Kidney (tissue), 14 donors: ENCODE data around the gene PDE4A. TPM values are rescaled to one million over a fixed set of nuclear protein-coding genes. Genes with fewer than 3 reads are reported as not detected.
A peak's percentile ranks its signal among the peaks of the same experiment; 100 is the strongest.

Experiments
- DNase-seq, 5 donors: peaks; one replicate each; pipeline ENCODE4 v3.0.0-alpha.2; 2013 to 2020
- FAIRE-seq: peaks from 2 replicates; lab custom pipeline; 2012; peaks lifted over from hg19 to GRCh38; lab: Jason Lieb, UNC
- H3K27ac ChIP-seq, 2 donors: one replicate each; pipeline ENCODE4 v1.7.0; 2013; ENCODE audit warnings: low read depth in 2 of 2, low read length in 2 of 2, inconsistent platforms in 1 of 2
- H3K27me3 ChIP-seq: one replicate; pipeline ENCODE4 v1.7.1; 2013; ENCODE audit warnings: low read length, inconsistent platforms; ENCODE audit not compliant: control insufficient read depth, insufficient read depth
- H3K36me3 ChIP-seq, 3 donors: one replicate each; pipeline versions ENCODE4 v1.7.0 to v1.7.1; 2013; ENCODE audit warnings: low read length in 3 of 3, control low read depth in 1 of 3, inconsistent platforms in 1 of 3; ENCODE audit not compliant: insufficient read depth in 3 of 3, control insufficient read depth in 2 of 3
- H3K4me1 ChIP-seq, 3 donors: one replicate each; pipeline versions ENCODE4 v1.7.0 to v1.7.1; 2013; ENCODE audit warnings: low read length in 3 of 3, inconsistent platforms in 1 of 3, low read depth in 1 of 3; ENCODE audit not compliant: control insufficient read depth in 2 of 3, insufficient read depth in 2 of 3
- H3K4me3 ChIP-seq, 3 donors: one replicate each; pipeline versions ENCODE4 v1.7.0 to v1.8.1; 2013; ENCODE audit warnings: low read length in 3 of 3, control low read depth in 1 of 3, inconsistent platforms in 1 of 3
- H3K9ac ChIP-seq, 3 donors: one replicate each; pipeline versions ENCODE4 v1.7.0 to v1.7.1; 2013; ENCODE audit warnings: low read length in 3 of 3, control low read depth in 1 of 3, inconsistent platforms in 1 of 3
- H3K9me3 ChIP-seq, 3 donors: one replicate each; pipeline versions ENCODE4 v1.7.0 to v1.7.1; 2013; ENCODE audit warnings: low read length in 3 of 3, control low read depth in 1 of 3, inconsistent platforms in 1 of 3; ENCODE audit not compliant: control insufficient read depth in 2 of 3, insufficient read depth in 1 of 3
- CTCF ChIP-seq: IDR thresholded peaks from 3 replicates; pipeline ENCODE4 v1.5.1; 2012; ENCODE audit warnings: mild to moderate bottlenecking, moderate library complexity, borderline replicate concordance; ENCODE audit not compliant: insufficient read depth; ENCODE audit errors: extremely low read depth
- intact Hi-C: fragments of 100-400 bp; cut with DNase I; formaldehyde crosslinking; loops from one replicate; pipeline ENCODE4 v1.11.1; 2022
- polyA plus RNA-seq: library from polyadenylated mRNA; stranded (reverse); fragments of 350-450 nt; fragmentation: Illumina TruSeq; extraction: RNeasy Lipid Tissue Mini Kit (QIAGEN cat#74804); gene quantifications from one replicate; pipeline ENCODE4 v1.2.3, GENCODE V29; 2014; ENCODE audit warnings: low read depth, low replicate concordance; ENCODE audit not compliant: insufficient read depth
- total RNA-seq: library from RNA; stranded (reverse); fragmentation: NEBNext Ultra II Directional; extraction: Animal tissue kit (Norgen Biotek cat#: 25700); gene quantifications from one replicate; pipeline ENCODE4 v1.2.1, GENCODE V29; 2021
- donor health status: control.
- donor health status: control.
- donor health status: control.
- donor health status: control.
- donor health status: control.
- donor health status: DM: yes; HTN: yes; CAD: no.
- donor health status: Normal renal cell carcinoma (clear cell type).

The PDE4A gene
- total and polyA plus RNA-seq, 2 donors from 2014 or later, result 4.5 to 17.5 TPM

- H3K9ac ChIP-seq, result no peak overlapping the region
- no peak overlapping the region for H3K27ac ChIP-seq
- no peak overlapping the region for H3K4me3 ChIP-seq
- peaks cover 35% of the 10 kb centered on the region for H3K27me3 ChIP-seq
- H3K4me1 ChIP-seq, result peaks cover 0 to 6% (median 4%) of the 10 kb centered on the region in 3 donors
- no peak for FAIRE-seq
- no peaks in the 10 kb centered on the region for H3K36me3 ChIP-seq
- no peaks in the 10 kb centered on the region for H3K9me3 ChIP-seq
- intact Hi-C loops, result no loop called here
- TF ChIP-seq CTCF, result no peak
- DNase-seq, result peak in 3 of 5 donors; percentile 29 to 49 (median 38)
Observed at GRCh38 chr19:10514211-10515145, 94.1 kb downstream of the PDE4A start.

- intact Hi-C loops, result no loop called here
- H3K9me3 ChIP-seq, result no peaks in the 10 kb centered on the region
- no peak for TF ChIP-seq CTCF
- no peak overlapping the region for H3K9ac ChIP-seq
- H3K4me3 ChIP-seq, result no peak overlapping the region
- DNase-seq, result no peak
- FAIRE-seq, result no peak
- no peak overlapping the region for H3K27ac ChIP-seq
- H3K4me1 ChIP-seq, result peaks cover 0 to 6% (median 4%) of the 10 kb centered on the region in 3 donors
- no peaks in the 10 kb centered on the region for H3K36me3 ChIP-seq
- peaks cover 35% of the 10 kb centered on the region for H3K27me3 ChIP-seq
Observed at GRCh38 chr19:10516064-10516385, 95.7 kb downstream of the PDE4A start.

- H3K4me3 ChIP-seq, result peak overlapping the region in 1 of 3 donors; percentile 35
- peaks cover 35% of the 10 kb centered on the region for H3K27me3 ChIP-seq
- H3K27ac ChIP-seq, result no peak overlapping the region
- intact Hi-C loops, result no loop called here
- no peak for FAIRE-seq
- H3K4me1 ChIP-seq, result peaks cover 0 to 6% (median 4%) of the 10 kb centered on the region in 3 donors
- TF ChIP-seq CTCF, result no peak
- DNase-seq, result no peak
- H3K9ac ChIP-seq, result no peak overlapping the region
- H3K9me3 ChIP-seq, result no peaks in the 10 kb centered on the region
- H3K36me3 ChIP-seq, result no peaks in the 10 kb centered on the region
Observed at GRCh38 chr19:10516671-10517286, 96.4 kb downstream of the PDE4A start.
